GM18870 (cell line): Measurements from ENCODE around the gene KLHL40.

Source experiments
- ATAC-seq: cut with Tn5 transposase; IDR thresholded peaks from one replicate; pipeline ENCODE4 v1.9.1; 2021; ENCODE audit warnings: moderate library complexity; ENCODE audit not compliant: unreplicated experiment

KLHL40 gene

DNA sequence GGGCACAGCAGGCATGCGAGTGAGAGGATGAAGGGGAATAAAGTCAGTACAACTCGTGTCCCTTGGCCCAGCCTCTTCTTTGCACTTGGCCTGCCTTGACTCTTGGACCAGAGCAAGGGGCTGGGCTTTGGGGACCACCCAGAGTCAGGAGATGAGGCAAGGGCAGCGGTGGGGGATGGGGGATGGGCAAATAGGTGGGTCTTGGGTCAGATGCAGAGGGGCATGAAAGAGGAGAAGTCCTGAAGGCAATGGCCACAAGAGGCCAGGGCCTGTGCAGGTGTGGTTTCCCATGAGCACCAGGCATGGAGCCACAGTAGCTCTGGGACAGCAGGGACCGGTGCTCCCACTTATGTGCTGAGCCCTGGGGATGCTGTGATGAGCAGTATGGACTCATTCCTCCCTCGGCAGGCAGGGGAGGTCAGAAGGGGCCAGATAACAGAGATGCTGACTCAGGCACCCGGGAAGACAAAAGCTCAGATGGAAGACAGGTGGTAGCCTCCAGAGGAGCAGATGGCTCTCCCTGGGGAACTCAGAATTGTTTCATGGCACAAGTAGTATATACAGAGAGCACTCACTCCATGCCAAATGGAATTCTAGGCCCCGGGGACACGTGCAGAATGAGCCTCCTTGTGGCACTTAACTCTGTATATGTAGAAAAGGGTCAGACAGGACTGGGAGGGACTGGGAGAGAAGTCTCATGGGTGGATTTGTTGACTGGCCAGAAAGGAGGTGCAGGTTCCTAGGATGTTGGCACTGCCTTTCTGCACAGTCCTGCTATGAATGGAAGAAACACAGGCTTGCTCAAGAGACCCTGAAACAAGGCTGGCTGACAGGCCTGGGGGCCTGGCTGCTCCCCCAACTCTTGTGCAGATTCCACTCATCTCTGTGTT is 17.6 kb upstream of the KLHL40 start:
- ATAC-seq: no peak

DNA sequence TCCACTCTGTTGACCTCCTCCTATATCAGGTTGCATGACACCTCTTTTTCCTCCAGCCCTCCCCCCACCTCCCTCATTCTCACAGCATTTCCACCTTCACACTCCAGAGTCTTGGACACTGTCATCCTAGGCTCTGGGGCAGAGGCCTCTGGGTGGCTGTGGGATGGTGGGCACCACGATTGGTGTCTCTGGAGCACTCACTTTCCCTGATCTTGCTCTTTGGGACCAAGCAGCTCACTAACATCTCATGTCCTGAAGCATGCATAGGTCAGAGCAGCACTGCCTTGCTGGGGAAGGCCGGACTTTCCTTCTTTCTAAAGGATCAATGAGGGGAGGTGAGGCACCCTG is 16.9 kb upstream of the KLHL40 start:
- ATAC-seq: no peak

DNA sequence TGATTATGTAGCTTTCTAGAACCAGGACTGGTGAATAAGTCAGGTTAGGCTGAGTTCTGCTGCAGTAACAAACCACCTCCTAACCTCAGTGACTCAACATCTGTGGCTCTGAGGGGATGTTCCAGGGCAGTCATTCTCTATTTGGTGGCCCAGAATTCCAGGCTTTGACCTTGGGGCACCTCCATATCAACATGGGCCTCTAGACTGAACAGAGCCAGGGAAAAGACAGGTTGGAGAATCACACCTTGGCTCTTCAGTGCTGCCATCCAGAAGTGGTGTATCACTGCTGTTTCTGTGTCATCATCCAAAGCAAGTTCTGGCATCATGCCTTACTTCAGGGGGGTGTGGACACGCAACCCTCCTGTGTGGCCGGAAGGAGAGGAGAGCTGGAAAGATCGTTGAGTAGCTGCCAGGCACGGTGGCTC is 16.5 kb upstream of the KLHL40 start:
- no peak for ATAC-seq

DNA sequence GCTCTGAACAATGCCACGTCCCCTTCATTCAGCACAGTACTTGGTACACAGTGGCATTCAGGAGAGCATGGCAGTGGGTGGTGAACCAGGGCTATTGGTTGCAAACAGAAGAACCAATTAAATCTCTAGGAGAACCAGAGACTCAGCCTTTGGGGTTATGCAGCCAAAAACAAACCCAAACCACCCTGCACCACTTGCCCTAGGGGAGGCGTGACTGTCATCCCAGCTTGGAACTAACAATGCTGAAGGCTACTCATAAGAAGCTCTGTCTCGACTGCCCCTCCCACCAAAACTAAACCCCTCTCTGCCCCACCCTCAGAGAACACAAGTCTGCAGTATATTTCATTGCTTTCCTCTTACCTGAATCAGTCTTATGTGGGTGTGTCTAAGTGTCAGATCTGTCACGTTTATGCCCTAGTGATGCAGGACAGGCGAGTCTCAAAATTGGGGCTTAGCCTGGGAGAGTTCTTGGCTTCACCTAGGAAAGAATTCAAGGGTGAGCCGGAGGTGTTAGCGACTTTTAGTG is 15.2 kb upstream of the KLHL40 start:
- no peak for ATAC-seq

DNA sequence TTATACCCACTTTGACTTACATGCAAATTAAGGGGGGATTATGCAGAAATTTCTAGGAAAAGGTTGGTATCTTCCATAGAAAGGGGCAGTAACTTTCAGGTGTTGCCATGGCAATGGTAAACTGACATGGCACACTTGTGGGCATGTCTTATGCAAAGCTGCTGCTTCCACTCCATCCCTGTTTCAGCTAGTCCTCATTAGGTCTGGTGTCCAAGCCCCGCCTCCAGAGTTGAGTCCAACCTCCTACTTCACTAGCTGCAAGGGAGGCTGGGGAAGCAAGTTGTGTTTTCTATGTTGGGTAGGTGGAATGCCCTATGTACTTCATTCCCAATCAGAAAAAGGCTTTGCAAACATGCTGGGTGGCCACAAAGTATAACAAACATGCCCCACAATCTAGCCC is 14.7 kb upstream of the KLHL40 start:
- ATAC-seq: no peak

- no peak for ATAC-seq
Measured at GRCh38 chr3:42672515-42672914, 12.8 kb upstream of the KLHL40 start.

- no peak for ATAC-seq
Measured at GRCh38 chr3:42673082-42673481, 12.3 kb upstream of the KLHL40 start.

DNA sequence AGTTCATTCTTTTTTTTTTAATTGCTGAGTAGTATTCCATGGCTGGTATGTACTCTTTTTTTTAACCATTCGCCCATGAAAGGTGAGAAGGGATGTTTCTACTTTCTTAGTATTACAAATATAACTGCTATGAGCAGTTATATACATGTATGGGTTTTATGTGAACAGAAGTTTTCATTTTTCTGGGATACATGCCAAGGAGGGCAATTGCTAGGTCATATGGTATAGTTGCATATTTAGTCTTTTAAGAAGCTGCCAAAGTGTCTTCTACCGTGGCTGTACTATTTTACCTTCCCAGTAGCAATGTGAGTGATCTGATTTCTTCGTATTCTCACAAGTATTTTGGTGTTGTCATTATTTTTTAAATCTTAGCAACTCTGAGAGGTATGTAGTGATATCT is 11.2 kb upstream of the KLHL40 start:
- ATAC-seq: no peak

DNA sequence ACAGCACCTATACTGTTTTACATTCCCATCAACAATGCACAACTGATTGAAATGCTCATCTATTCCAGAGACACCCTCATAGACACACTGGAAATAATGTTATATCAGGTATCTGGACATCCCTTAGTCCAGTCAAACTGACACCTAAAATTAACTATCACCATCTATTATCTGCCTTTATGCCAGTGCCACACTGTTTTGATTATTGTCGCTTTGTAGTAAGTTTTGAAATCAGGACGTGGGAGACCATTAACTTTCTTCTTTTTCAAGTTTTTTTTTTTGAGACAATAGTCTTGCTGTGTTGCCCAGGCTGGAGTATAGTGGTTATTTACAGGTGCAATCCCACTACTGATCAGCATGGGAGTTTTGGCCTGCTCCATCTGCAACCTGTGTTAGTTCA is 9.4 kb upstream of the KLHL40 start:
- no peak for ATAC-seq

GRCh38 chr3:42678447-42678846 is 6.9 kb upstream of the KLHL40 start:
- no peak for ATAC-seq

- no peak for ATAC-seq
Measured at GRCh38 chr3:42680271-42680670, 5.1 kb upstream of the KLHL40 start.

DNA sequence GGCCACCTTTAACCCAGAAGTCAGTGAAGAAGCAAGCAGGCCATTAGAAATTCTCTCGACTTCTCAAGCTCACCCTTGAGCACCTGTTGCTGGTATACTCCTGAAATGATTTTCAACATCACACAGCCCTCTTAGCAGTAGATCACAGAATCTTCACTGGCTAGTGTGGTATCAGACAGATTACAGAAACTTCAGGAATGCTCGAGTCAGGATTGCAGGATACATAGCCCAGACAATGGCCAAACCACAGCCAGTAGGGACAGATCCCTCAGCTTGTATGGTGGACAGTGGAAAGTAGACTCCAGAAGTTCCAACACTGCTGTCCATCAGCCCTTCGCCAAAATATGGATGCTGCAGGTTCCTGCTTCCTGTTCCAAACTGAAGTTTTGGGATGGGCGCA is 4.5 kb upstream of the KLHL40 start:
- ATAC-seq: no peak

DNA sequence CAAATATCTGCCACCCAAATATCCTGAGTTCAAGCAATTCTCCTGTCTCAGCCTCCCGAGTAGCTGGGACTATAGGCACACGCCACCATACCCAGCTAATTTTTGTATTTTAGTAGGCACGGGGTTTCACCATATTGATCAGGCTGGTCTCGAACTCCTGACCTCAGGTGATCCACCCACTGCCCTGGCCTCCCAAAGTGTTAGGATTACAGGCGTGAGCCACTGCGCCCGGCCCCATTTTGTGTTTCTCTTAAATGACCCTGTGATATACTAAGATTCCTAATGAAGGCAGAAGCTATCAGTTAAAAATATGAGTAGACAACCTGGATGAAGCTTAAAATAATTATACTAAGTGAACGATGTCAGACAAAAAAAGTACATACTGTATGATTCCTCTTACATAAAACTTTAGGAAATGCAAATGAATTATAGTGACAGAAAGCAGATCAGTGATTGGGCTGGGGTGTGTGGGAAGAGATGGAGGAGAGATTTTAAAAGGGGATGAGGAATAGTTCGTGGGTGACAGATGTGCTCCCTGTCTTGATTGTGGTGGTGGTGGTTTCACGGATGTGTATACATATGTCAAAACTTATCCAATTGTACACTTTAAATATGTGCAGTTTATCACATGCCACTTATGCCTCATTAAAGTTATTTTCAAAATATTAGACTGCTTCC is 3.8 kb upstream of the KLHL40 start:
- ATAC-seq: no peak

DNA sequence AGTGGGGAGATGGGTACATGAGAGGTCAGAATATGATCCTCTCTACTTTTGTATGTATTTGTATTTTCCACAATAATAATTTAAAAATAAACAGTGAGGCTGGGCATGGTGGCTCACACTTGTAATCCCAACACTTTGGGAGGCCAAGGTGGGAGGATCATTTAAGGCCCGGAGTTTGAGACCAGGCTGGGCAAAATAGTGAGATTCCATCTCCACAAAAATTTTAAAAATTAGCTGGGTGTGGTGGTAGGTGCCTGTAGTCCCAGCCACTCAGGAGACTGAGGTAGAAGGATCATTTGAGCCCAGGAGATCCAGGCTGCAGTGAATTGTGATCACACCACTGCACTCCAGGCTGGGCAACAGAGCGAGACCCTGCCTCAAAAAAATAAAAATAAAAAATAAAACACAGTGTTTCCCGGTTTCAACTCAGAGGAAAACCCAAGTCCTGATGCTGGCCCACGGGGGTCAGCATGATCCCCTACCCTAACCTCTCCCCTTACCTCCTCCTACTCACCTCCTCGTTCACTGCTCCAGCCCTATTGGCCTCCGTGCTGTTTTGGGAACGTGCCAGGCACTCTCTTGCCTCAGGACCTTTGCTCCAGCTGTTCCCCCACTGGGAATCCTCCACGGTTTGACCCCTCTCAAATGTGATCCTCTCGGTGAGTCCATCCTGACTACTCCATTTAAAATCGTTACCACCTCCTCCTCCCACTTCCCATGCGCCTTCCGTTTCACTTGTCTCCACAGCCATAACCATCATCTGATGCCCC is 2.9 kb upstream of the KLHL40 start:
- ATAC-seq: no peak

DNA sequence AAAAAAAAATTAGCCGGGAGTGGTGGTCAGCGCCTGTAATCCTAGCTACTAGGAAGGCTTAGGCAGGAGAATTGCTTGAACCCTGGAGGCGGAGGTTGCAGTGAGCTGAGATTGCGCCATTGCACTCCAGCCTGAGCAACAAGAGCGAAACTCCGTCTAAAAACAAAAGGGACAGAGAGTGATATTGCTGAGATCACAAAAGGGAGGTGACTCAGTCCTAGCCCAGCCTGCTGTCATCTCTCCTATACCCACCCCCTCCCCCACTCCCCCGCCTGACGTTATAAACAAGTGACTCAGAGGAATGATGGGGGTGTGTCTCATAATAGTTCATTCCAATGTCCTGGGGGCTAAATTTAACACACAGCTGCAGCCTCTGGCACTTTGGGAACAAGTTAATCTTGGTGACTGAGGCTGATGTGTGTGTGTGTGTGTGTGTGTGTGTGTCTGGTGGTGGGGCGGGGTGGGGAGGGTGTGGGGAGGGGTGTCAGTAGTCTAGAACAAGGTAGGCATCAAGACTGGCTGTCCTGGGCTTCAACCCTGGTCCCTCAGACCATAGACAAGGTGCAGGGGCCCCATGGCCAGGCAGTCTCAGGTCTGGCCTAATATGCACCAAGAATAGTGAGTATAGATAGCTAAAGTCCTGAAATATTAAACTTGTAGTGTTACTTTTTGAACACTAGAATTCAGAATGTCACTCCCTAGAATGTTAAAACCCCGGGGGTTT is 1.3 kb upstream of the KLHL40 start:
- no peak for ATAC-seq

GRCh38 chr3:42684632-42685362 is 540 bp upstream of the KLHL40 start:
- ATAC-seq: no peak

DNA sequence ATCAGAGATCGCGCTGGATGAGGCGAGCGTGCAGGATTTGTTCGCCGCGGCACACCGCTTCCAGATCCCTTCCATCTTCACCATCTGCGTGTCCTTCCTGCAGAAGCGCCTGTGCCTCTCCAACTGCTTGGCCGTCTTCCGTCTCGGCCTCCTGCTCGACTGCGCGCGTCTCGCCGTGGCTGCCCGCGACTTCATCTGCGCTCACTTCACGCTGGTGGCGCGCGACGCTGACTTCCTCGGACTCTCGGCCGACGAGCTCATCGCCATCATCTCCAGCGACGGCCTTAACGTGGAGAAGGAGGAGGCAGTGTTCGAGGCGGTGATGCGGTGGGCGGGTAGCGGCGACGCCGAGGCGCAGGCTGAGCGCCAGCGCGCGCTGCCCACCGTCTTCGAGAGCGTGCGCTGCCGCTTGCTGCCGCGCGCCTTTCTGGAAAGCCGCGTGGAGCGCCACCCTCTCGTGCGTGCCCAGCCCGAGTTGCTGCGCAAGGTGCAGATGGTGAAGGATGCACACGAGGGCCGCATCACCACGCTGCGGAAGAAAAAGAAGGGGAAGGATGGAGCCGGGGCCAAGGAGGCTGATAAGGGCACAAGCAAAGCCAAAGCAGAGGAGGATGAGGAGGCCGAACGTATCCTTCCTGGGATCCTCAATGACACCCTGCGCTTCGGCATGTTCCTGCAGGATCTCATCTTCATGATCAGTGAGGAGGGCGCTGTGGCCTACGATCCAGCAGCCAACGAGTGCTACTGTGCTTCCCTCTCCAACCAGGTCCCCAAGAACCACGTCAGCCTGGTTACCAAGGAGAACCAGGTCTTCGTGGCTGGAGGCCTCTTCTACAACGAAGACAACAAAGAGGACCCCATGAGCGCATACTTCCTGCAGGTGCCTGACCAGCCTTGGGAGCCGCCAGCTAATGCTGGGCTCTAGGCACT is 819 bp downstream of the KLHL40 start:
- ATAC-seq: no peak

DNA sequence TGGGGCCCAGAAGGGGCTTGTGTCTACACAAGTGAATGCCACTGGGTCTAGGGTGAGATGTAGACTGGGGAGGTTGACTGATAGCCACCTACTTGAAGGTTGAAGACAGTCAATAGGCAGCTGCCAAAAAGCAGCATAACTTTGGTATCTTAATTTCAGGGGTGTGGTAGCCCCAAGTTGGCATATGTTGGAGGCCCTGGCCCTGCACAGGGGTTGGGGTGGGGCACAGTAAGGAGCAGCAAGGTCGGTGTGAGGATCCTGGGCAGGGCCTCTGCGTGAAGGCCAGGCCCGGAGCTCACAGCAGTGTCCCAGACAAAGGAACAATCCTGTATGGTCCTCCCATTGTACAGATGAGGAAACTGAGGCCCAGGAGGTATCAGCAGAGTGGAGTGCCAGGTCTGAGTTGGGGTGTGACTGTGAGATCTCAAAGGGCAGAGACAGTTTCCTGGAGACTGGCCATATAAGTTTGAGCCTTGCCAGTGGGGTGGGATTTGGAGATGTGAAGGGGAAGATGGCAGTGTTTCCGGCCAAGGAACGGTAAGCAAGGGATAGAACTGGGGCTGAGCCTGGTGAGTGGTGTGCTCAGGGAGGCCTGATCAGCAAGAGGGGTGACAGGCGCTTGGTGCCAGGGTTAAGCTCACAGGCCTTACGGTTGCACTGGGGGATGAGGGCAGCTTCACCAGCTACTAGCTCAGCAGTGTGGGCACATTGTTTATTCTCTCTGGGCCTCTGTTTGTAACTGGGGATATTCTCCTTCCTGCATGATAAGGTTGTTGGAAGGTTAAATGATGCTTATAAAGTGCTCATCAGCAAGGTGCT is 1.7 kb downstream of the KLHL40 start:
- no peak for ATAC-seq
